Measurements from ENCODE around the gene GALNT10. TPM values are rescaled to one million over a fixed set of nuclear protein-coding genes. Genes with fewer than 3 reads are reported as not detected.

The GALNT10 gene
- total and polyA plus RNA-seq, 2 of the 8 experiments (the other 6 are each of a cell fraction or from before 2014, with no cell fraction given) = 4.6 to 15.5 TPM

- H2AFZ ChIP-seq (ENCODE audit: low read length) = no peak overlapping the region
- H3K79me1 ChIP-seq (ENCODE audit: low read depth, low read length) = no peaks in the 10 kb centered on the region
- no peak overlapping the region for H3K4me3 ChIP-seq (ENCODE audit: extremely low read depth in 1 of 4, insufficient read depth in 2 of 4, low read depth in 3 of 4, low read length in 4 of 4)
- H2BK5ac ChIP-seq (ENCODE audit: low read depth, low read length) = no peak overlapping the region
- TF ChIP-seq EZH2 (IDR thresholded peaks at IDR 0.05; ENCODE audit: low read depth, low read length, severe bottlenecking) = no peak
- no peak for TF ChIP-seq TAF7 (optimal IDR thresholded peaks at IDR 0.05; ENCODE audit: borderline replicate concordance, low read depth, low read length)
- no peak for TF ChIP-seq CBX8 (IDR thresholded peaks at IDR 0.05; ENCODE audit: borderline replicate concordance, low read depth, low read length)
- H3K27me3 ChIP-seq (replicated peaks in 1 of 4; ENCODE audit: control insufficient read depth in 3 of 4, extremely low read depth in 1 of 4, insufficient read depth in 3 of 4, low read length in 3 of 4) = no peaks in the 10 kb centered on the region
- no peak overlapping the region for H3K4ac ChIP-seq (replicated peaks; ENCODE audit: insufficient read length, low read depth, low read length)
- H4K20me1 ChIP-seq (replicated peaks in 1 of 2; ENCODE audit: control insufficient read depth in 1 of 2, insufficient read depth in 2 of 2, low read length in 2 of 2) = no peaks in the 10 kb centered on the region
- H3K9me3 ChIP-seq (ENCODE audit: insufficient read depth in 2 of 2, low read depth in 1 of 2, low read length in 1 of 2) = no peaks in the 10 kb centered on the region
- WGBS, 2 experiments (ENCODE audit: extremely low coverage in 1 of 2, insufficient coverage in 1 of 2, insufficient read length in 1 of 2, insufficient replicate concordance in 2 of 2, low coverage in 1 of 2, low lambda C conversion rate in 2 of 2, missing lambda C conversion rate in 1 of 2) = 84% methylated on average over 6 of the region's 6 CpGs; no CpG with 5 or more reads in 1 of the 2 experiments
- H3K56ac ChIP-seq (replicated peaks; ENCODE audit: insufficient read length, low read depth, low read length) = no peak overlapping the region
- H3K18ac ChIP-seq (ENCODE audit: extremely low read depth, low read length) = no peak overlapping the region
- H3K4me1 ChIP-seq (replicated peaks in 1 of 4; ENCODE audit: control insufficient read depth in 3 of 4, insufficient read depth in 4 of 4, low read length in 3 of 4) = no peaks in the 10 kb centered on the region; a peak in 1 of 7 replicates
- no peak overlapping the region for H4K5ac ChIP-seq (ENCODE audit: insufficient read length, low read depth, low read length)
- no peak overlapping the region for H4K8ac ChIP-seq (ENCODE audit: extremely low read depth, insufficient read depth, low read length)
- ChIA-PET CTCF (ENCODE audit: partially characterized antibody) (interaction anchor here (0.8 kb wide), 1 partner anchor 248 kb away, joined by 4 read pairs; no protein-coding TSS in a partner anchor), POLR2A (ENCODE audit: partially characterized antibody) (no interaction called here)
- H3K27ac ChIP-seq (ENCODE audit: low read depth, low read length) = no peak overlapping the region
- no peak overlapping the region for H3K14ac ChIP-seq (ENCODE audit: insufficient read length)
- H3K79me2 ChIP-seq (ENCODE audit: control insufficient read depth in 1 of 2, insufficient read depth in 2 of 2, low read length in 2 of 2) = no peaks in the 10 kb centered on the region
- H2BK15ac ChIP-seq (ENCODE audit: low read length) = no peak overlapping the region
- FAIRE-seq (no peak), DNase-seq (ENCODE audit: low read depth in 1 of 2, low spot score in 2 of 2) (no peak)
- no peaks in the 10 kb centered on the region for H3K23me2 ChIP-seq (ENCODE audit: low read depth, low read length)
- H2BK120ac ChIP-seq (replicated peaks; ENCODE audit: low read depth, low read length) = no peak overlapping the region
- no peak overlapping the region for H2BK20ac ChIP-seq (ENCODE audit: low read length)
- no peak overlapping the region for H3K9ac ChIP-seq (replicated peaks in 1 of 4; ENCODE audit: extremely low read depth in 1 of 4, low read depth in 3 of 4, low read length in 3 of 4)
- no peak overlapping the region for H3K4me2 ChIP-seq (ENCODE audit: insufficient read depth in 1 of 2, low read depth in 2 of 2, low read length in 2 of 2)
- H4K91ac ChIP-seq (replicated peaks; ENCODE audit: insufficient read length, low read length) = no peak overlapping the region
- no peak overlapping the region for H3K23ac ChIP-seq (ENCODE audit: insufficient read length)
- no peak overlapping the region for H2AK5ac ChIP-seq (ENCODE audit: low read depth, low read length)
- H2BK12ac ChIP-seq (ENCODE audit: low read depth, low read length) = no peak overlapping the region
- H3K36me3 ChIP-seq (ENCODE audit: control insufficient read depth in 2 of 4, insufficient read depth in 4 of 4, low read length in 3 of 4) = no peaks in the 10 kb centered on the region
Measured at GRCh38 chr5:154320224-154321089, 129.9 kb downstream of the GALNT10 start.
